ENCODE measurements around the gene TRMT1L. TPM values are rescaled to one million over a fixed set of nuclear protein-coding genes. Genes with fewer than 3 reads are reported as not detected.

Gene TRMT1L
- polyA plus RNA-seq, 1 donor (not counting 4 experiments of a cell fraction or from before 2014, with no cell fraction given): 34.5 TPM

- H3K9me3 ChIP-seq (ENCODE audit: control insufficient read depth, low read depth, low read length): no peaks in the 10 kb centered on the region
- peaks cover 0 to 5% of the 10 kb centered on the region in 2 experiments for H3K36me3 ChIP-seq (ENCODE audit: control insufficient read depth in 2 of 2, extremely low read depth in 1 of 2, insufficient read depth in 2 of 2, low read length in 2 of 2)
- H3K4me3 ChIP-seq (ENCODE audit: control insufficient read depth in 2 of 3, extremely low read depth in 1 of 3, insufficient read depth in 2 of 3, low read depth in 1 of 3, low read length in 3 of 3): no peak overlapping the region
- H3K4me1 ChIP-seq (ENCODE audit: control insufficient read depth, extremely low read depth, insufficient read depth, low read length): peaks cover 16% of the 10 kb centered on the region
- H3K9me1 ChIP-seq (ENCODE audit: control insufficient read depth, extremely low read depth, insufficient read depth, low read length): no peaks in the 10 kb centered on the region
- no peaks in the 10 kb centered on the region for H4K20me1 ChIP-seq (ENCODE audit: control insufficient read depth, extremely low read depth, insufficient read depth, low read length)
- H3K27ac ChIP-seq (ENCODE audit: control insufficient read depth, insufficient read depth, low read length): no peak overlapping the region
- no peaks in the 10 kb centered on the region for H3K79me2 ChIP-seq (ENCODE audit: control insufficient read depth, insufficient read depth, low read length)
- no peak overlapping the region for H3K9ac ChIP-seq (ENCODE audit: control insufficient read depth, extremely low read depth, insufficient read depth, low read length)
- no peak overlapping the region for H2AFZ ChIP-seq (ENCODE audit: control insufficient read depth, low read length)
- FAIRE-seq (no peak), DNase-seq (ENCODE audit: low read depth, low spot score) (no peak)
- no peaks in the 10 kb centered on the region for H3K27me3 ChIP-seq (ENCODE audit: control insufficient read depth, extremely low read depth, insufficient read depth, low read length)
- TF ChIP-seq CTCF (optimal IDR thresholded peaks at IDR 0.05 in 1 of 3, IDR thresholded peaks at IDR 0.05 in 1 of 3, conservative IDR thresholded peaks at IDR 0.05 in 1 of 3; ENCODE audit: extremely low read depth in 1 of 3, insufficient read depth in 2 of 3, low read length in 3 of 3) (no peak), EZH2 (IDR thresholded peaks at IDR 0.05; ENCODE audit: low read length) (no peak)
- dilution Hi-C loops (cut with MboI; ENCODE audit: extremely low pct_ligation_motif_present, low sequenced_read_pairs): no loop called here
- no peak overlapping the region for H3K4me2 ChIP-seq (ENCODE audit: control insufficient read depth, extremely low read depth, insufficient read depth, low read depth, low read length)
Observed at GRCh38 chr1:185094761-185095160, 62.0 kb downstream of the TRMT1L start.

GRCh38 chr1:185091480-185091879 is 65.3 kb downstream of the TRMT1L start:
- H3K9ac ChIP-seq (ENCODE audit: control insufficient read depth, extremely low read depth, insufficient read depth, low read length): no peak overlapping the region
- H2AFZ ChIP-seq (ENCODE audit: control insufficient read depth, low read length): no peak overlapping the region
- no peak for DNase-seq (ENCODE audit: low read depth, low spot score)
- peaks cover 6% of the 10 kb centered on the region for H3K4me1 ChIP-seq (ENCODE audit: control insufficient read depth, extremely low read depth, insufficient read depth, low read length)
- dilution Hi-C loops (cut with MboI; ENCODE audit: extremely low pct_ligation_motif_present, low sequenced_read_pairs): no loop called here
- no peak overlapping the region for H3K4me3 ChIP-seq (ENCODE audit: control insufficient read depth in 2 of 3, extremely low read depth in 1 of 3, insufficient read depth in 2 of 3, low read depth in 1 of 3, low read length in 3 of 3)
- H3K36me3 ChIP-seq (ENCODE audit: control insufficient read depth in 2 of 2, extremely low read depth in 1 of 2, insufficient read depth in 2 of 2, low read length in 2 of 2): peaks cover 0 to 3% of the 10 kb centered on the region in 2 experiments
- H3K27me3 ChIP-seq (ENCODE audit: control insufficient read depth, extremely low read depth, insufficient read depth, low read length): no peaks in the 10 kb centered on the region
- no peaks in the 10 kb centered on the region for H3K79me2 ChIP-seq (ENCODE audit: control insufficient read depth, insufficient read depth, low read length)
- no peaks in the 10 kb centered on the region for H4K20me1 ChIP-seq (ENCODE audit: control insufficient read depth, extremely low read depth, insufficient read depth, low read length)
- TF ChIP-seq EZH2 (IDR thresholded peaks at IDR 0.05; ENCODE audit: low read length) (no peak), CTCF (optimal IDR thresholded peaks at IDR 0.05 in 1 of 3, IDR thresholded peaks at IDR 0.05 in 1 of 3, conservative IDR thresholded peaks at IDR 0.05 in 1 of 3; ENCODE audit: extremely low read depth in 1 of 3, insufficient read depth in 2 of 3, low read length in 3 of 3) (no peak)
- H3K9me3 ChIP-seq (ENCODE audit: control insufficient read depth, low read depth, low read length): no peaks in the 10 kb centered on the region
- H3K9me1 ChIP-seq (ENCODE audit: control insufficient read depth, extremely low read depth, insufficient read depth, low read length): no peaks in the 10 kb centered on the region
- H3K27ac ChIP-seq (ENCODE audit: control insufficient read depth, insufficient read depth, low read length): no peak overlapping the region
- H3K4me2 ChIP-seq (ENCODE audit: control insufficient read depth, extremely low read depth, insufficient read depth, low read depth, low read length): no peak overlapping the region
- FAIRE-seq: no peak
